Measurements from ENCODE around the gene COX11. TPM values are rescaled to one million over a fixed set of nuclear protein-coding genes. Genes with fewer than 3 reads are reported as not detected.

COX11 gene
- total and polyA plus RNA-seq, 2 donors (not counting 1 experiment from before 2014, with no cell fraction given), result 37.1 to 54.9 TPM

DNA sequence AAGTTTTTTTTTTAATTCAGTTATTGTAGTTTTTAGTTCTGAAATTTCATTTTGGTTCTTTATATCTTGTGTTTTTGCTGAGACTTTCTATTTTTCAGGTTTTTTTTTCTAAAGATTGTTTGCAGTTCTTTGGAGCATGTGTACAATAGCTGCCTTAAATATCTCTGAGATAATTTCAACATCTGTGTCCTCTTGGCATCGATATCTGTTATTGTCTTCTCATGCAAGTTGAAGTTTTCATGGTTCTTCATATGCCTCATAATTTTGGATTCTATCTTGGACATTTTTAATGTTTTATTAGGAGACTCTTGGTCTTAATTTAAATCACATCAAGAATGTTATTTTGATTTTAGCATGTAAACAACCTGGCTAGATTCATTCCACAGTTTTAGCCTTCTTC lies 22.8 kb downstream of the COX11 start:
- ATAC-seq (ENCODE audit: low read depth), result no peak
- Mint-ChIP-seq H3K27ac (no peak overlapping the region), H3K27me3 (peaks cover 10% of the 10 kb centered on the region), H3K4me3 (no peak overlapping the region), H3K9me3 (ENCODE audit: insufficient read depth) (no peaks in the 10 kb centered on the region), H3K4me1 (no peaks in the 10 kb centered on the region)
- no peak overlapping the region for H3K4me3 ChIP-seq (ENCODE audit: control extremely low read depth in 1 of 5, extremely low read depth in 1 of 5, insufficient read depth in 1 of 5, low read depth in 2 of 5, low read length in 4 of 5)
- intact Hi-C loops (cut with micrococcal nuclease), result no loop called here
- ChIA-PET POLR2A (no interaction called here), CTCF (no interaction called here)
- no peak overlapping the region for H3K9ac ChIP-seq (ENCODE audit: low read length)
- no peak for DNase-seq
- no peaks in the 10 kb centered on the region for H3K79me2 ChIP-seq (ENCODE audit: control insufficient read depth, insufficient read depth, low read length)
- H3K9me3 ChIP-seq (ENCODE audit: control extremely low read depth in 1 of 3, control insufficient read depth in 2 of 3, insufficient read depth in 1 of 3, low read length in 2 of 3), result no peaks in the 10 kb centered on the region
- no peaks in the 10 kb centered on the region for H3K36me3 ChIP-seq (replicated peaks in 1 of 2; ENCODE audit: control extremely low read depth in 1 of 2, control insufficient read depth in 1 of 2, extremely low read depth in 1 of 2, insufficient read depth in 2 of 2, low read length in 1 of 2)
- no peaks in the 10 kb centered on the region for H4K20me1 ChIP-seq (ENCODE audit: control insufficient read depth, insufficient read depth, low read length, poor library complexity, severe bottlenecking)
- H3K4me2 ChIP-seq (replicated peaks; ENCODE audit: low read depth, low read length, poor library complexity, severe bottlenecking), result no peak overlapping the region
- no CpG with 5 or more reads among the region's 1 CpG for WGBS (ENCODE audit: insufficient coverage)
- TF ChIP-seq EZH2 (IDR thresholded peaks at IDR 0.05; ENCODE audit: borderline replicate concordance, insufficient read depth, low read depth, low read length, poor library complexity, severe bottlenecking), result no peak
- TF ChIP-seq, protein P1, sequence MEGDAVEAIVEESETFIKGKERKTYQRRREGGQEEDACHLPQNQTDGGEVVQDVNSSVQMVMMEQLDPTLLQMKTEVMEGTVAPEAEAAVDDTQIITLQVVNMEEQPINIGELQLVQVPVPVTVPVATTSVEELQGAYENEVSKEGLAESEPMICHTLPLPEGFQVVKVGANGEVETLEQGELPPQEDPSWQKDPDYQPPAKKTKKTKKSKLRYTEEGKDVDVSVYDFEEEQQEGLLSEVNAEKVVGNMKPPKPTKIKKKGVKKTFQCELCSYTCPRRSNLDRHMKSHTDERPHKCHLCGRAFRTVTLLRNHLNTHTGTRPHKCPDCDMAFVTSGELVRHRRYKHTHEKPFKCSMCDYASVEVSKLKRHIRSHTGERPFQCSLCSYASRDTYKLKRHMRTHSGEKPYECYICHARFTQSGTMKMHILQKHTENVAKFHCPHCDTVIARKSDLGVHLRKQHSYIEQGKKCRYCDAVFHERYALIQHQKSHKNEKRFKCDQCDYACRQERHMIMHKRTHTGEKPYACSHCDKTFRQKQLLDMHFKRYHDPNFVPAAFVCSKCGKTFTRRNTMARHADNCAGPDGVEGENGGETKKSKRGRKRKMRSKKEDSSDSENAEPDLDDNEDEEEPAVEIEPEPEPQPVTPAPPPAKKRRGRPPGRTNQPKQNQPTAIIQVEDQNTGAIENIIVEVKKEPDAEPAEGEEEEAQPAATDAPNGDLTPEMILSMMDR (IDR thresholded peaks at IDR 0.05), result no peak
- peaks cover 0 to 5% (median 1%) of the 10 kb centered on the region in 4 experiments for H3K27me3 ChIP-seq (replicated peaks in 1 of 4; ENCODE audit: control extremely low read depth in 1 of 4, control insufficient read depth in 3 of 4, insufficient read depth in 4 of 4, low read length in 3 of 4)
- no peaks in the 10 kb centered on the region for H3K4me1 ChIP-seq (ENCODE audit: control insufficient read depth in 2 of 2, insufficient read depth in 2 of 2, low read length in 2 of 2)
- H3K27ac ChIP-seq (ENCODE audit: low read length in 2 of 2), result no peak overlapping the region
- H2AFZ ChIP-seq (ENCODE audit: insufficient read depth, low read depth, low read length, poor library complexity, severe bottlenecking), result no peak overlapping the region

DNA sequence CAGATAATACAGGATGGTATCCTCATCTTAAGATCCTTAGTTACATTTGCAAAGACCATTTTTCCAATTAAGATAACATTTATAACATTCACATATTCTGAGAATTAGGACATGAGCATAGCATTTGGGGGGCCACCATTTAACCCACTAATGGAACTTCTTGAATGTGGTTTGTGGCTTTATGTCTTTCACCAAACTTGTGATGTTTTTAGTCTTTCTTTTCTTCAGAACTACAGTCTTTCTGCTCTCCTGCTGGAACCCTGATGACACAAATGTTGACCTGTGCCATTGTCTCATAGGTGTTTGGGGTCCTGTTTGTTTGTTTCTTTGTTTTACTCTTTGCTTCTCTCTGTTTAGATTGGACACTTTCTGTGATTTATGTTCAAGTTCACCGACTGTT lies 23.2 kb downstream of the COX11 start:
- Histone ChIP-seq H3K36me3 (replicated peaks in 1 of 2; ENCODE audit: control extremely low read depth in 1 of 2, control insufficient read depth in 1 of 2, extremely low read depth in 1 of 2, insufficient read depth in 2 of 2, low read length in 1 of 2) (no peaks in the 10 kb centered on the region), H3K9ac (ENCODE audit: low read length) (no peak overlapping the region), H3K27ac (ENCODE audit: low read length in 2 of 2) (no peak overlapping the region), H3K4me3 (ENCODE audit: control extremely low read depth in 1 of 5, extremely low read depth in 1 of 5, insufficient read depth in 1 of 5, low read depth in 2 of 5, low read length in 4 of 5) (no peak overlapping the region), H3K27me3 (replicated peaks in 1 of 4; ENCODE audit: control extremely low read depth in 1 of 4, control insufficient read depth in 3 of 4, insufficient read depth in 4 of 4, low read length in 3 of 4) (peaks cover 0 to 5% (median 1%) of the 10 kb centered on the region in 4 experiments), H3K9me3 (ENCODE audit: control extremely low read depth in 1 of 3, control insufficient read depth in 2 of 3, insufficient read depth in 1 of 3, low read length in 2 of 3) (no peaks in the 10 kb centered on the region), H3K79me2 (ENCODE audit: control insufficient read depth, insufficient read depth, low read length) (no peaks in the 10 kb centered on the region), H2AFZ (ENCODE audit: insufficient read depth, low read depth, low read length, poor library complexity, severe bottlenecking) (no peak overlapping the region), H4K20me1 (ENCODE audit: control insufficient read depth, insufficient read depth, low read length, poor library complexity, severe bottlenecking) (no peaks in the 10 kb centered on the region), H3K4me2 (replicated peaks; ENCODE audit: low read depth, low read length, poor library complexity, severe bottlenecking) (no peak overlapping the region), H3K4me1 (ENCODE audit: control insufficient read depth in 2 of 2, insufficient read depth in 2 of 2, low read length in 2 of 2) (no peaks in the 10 kb centered on the region)
- Mint-ChIP-seq H3K27ac (no peak overlapping the region), H3K4me3 (no peak overlapping the region), H3K27me3 (peaks cover 10% of the 10 kb centered on the region), H3K4me1 (no peaks in the 10 kb centered on the region), H3K9me3 (ENCODE audit: insufficient read depth) (no peaks in the 10 kb centered on the region)
- TF ChIP-seq EZH2 (IDR thresholded peaks at IDR 0.05; ENCODE audit: borderline replicate concordance, insufficient read depth, low read depth, low read length, poor library complexity, severe bottlenecking), result no peak
- TF ChIP-seq, protein P1 (IDR thresholded peaks at IDR 0.05), result no peak
- POLR2A ChIA-PET, result no interaction called here
- DNase-seq (no peak), ATAC-seq (ENCODE audit: low read depth) (no peak)
- CTCF ChIA-PET, result no interaction called here
- no CpG with 5 or more reads among the region's 1 CpG for WGBS (ENCODE audit: insufficient coverage)
- intact Hi-C loops (cut with micrococcal nuclease), result no loop called here
